Stimulated activated CD8-positive, alpha-beta memory T cell treated with anti-CD3 and anti-CD28 coated beads, Interleukin-15, amount 100 ng/mL, for 48 hours (primary cell): Measurements from ENCODE around the gene CARD11.
"Not testable (repeated sequence)": the region's sequence is repeated elsewhere in the genome, so short reads cannot be mapped to it uniquely, and the experiment has no call there.

Experiments
- DNase-seq, 2 donors: peaks; one replicate each; pipeline ENCODE4 v3.0.0-alpha.2; 2020; ENCODE audit warnings: low read depth in 2 of 2

The CARD11 gene

GRCh38 chr7:3021224-3021623 is 22.4 kb downstream of the CARD11 start:
- DNase-seq, result not testable (repeated sequence)

GRCh38 chr7:3020416-3020815 is 23.3 kb downstream of the CARD11 start:
- DNase-seq, result no peak

- no peak for DNase-seq
Observed at GRCh38 chr7:3019801-3020200, 23.9 kb downstream of the CARD11 start.

GRCh38 chr7:3013975-3014792 is 29.5 kb downstream of the CARD11 start:
- DNase-seq, result no peak

GRCh38 chr7:3011211-3011852 is 32.3 kb downstream of the CARD11 start:
- DNase-seq, result no peak

- no peak for DNase-seq
Observed at GRCh38 chr7:3010161-3010560, 33.5 kb downstream of the CARD11 start.

GRCh38 chr7:3009086-3009485 is 34.6 kb downstream of the CARD11 start:
- no peak for DNase-seq

GRCh38 chr7:3008386-3008785 is 35.3 kb downstream of the CARD11 start:
- DNase-seq, result no peak

GRCh38 chr7:3007696-3008095 is 36.0 kb downstream of the CARD11 start:
- no peak for DNase-seq

- no peak for DNase-seq
Observed at GRCh38 chr7:3005257-3005656, 38.4 kb downstream of the CARD11 start.

- no peak for DNase-seq
Observed at GRCh38 chr7:3003936-3004335, 39.7 kb downstream of the CARD11 start.

- DNase-seq, result no peak
Observed at GRCh38 chr7:3002631-3003030, 41.0 kb downstream of the CARD11 start.

- DNase-seq, result no peak
Observed at GRCh38 chr7:3000566-3000965, 43.1 kb downstream of the CARD11 start.

- DNase-seq, result no peak
Observed at GRCh38 chr7:2999078-2999500, 44.6 kb downstream of the CARD11 start.

GRCh38 chr7:2997014-2997413 is 46.7 kb downstream of the CARD11 start:
- no peak for DNase-seq

GRCh38 chr7:2996141-2996540 is 47.5 kb downstream of the CARD11 start:
- DNase-seq, result no peak

GRCh38 chr7:2993868-2994267 is 49.8 kb downstream of the CARD11 start:
- no peak for DNase-seq

- no peak for DNase-seq
Observed at GRCh38 chr7:2993396-2993795, 50.3 kb downstream of the CARD11 start.

GRCh38 chr7:2990949-2991470 is 52.7 kb downstream of the CARD11 start:
- DNase-seq, result no peak

- DNase-seq, result no peak
Observed at GRCh38 chr7:2986561-2986960, 57.1 kb downstream of the CARD11 start.

GRCh38 chr7:2985866-2986265 is 57.8 kb downstream of the CARD11 start:
- DNase-seq, result no peak

- no peak for DNase-seq
Observed at GRCh38 chr7:2984091-2984490, 59.6 kb downstream of the CARD11 start.

GRCh38 chr7:2983586-2983985 is 60.1 kb downstream of the CARD11 start:
- DNase-seq, result no peak
